Adrenal gland (tissue), 12 donors: ENCODE measurements around the gene NAA38. TPM values are rescaled to one million over a fixed set of nuclear protein-coding genes. Genes with fewer than 3 reads are reported as not detected.

Source experiments
- DNase-seq, 7 donors: peaks; one replicate each; pipeline ENCODE4 v3.0.0-alpha.2; 2019 to 2020
- H3K27ac ChIP-seq, 5 donors: fragments of 200-600 bp; sonication (generic) in 4 of 5; 1 replicate in 3 of 5; 2 replicates in 2 of 5; pipeline versions ENCODE4 v1.5.1 to v1.8.0; 2016 to 2020; ENCODE audit warnings: mild to moderate bottlenecking in 1 of 5
- H3K27me3 ChIP-seq: fragments of 200-600 bp; 2 replicates; pipeline ENCODE4 v1.8.0; 2021
- H3K36me3 ChIP-seq, 2 donors: fragments of 200-600 bp; replicated peaks in 1 of 2; 1 replicate in 1 of 2; 2 replicates in 1 of 2; pipeline versions ENCODE4 v1.5.1 to v1.8.0; 2018 to 2022
- H3K4me1 ChIP-seq, 2 donors: fragments of 200-600 bp; replicated peaks in 1 of 2; 1 replicate in 1 of 2; 2 replicates in 1 of 2; pipeline versions ENCODE4 v1.5.1 to v1.8.0; 2018 to 2021
- H3K4me3 ChIP-seq, 4 donors: fragments of 200-600 bp; sonication (generic) in 3 of 4; one replicate each; pipeline ENCODE4 v1.5.1; 2016 to 2018
- H3K9me3 ChIP-seq, 3 donors: fragments of 200-600 bp; sonication (generic) in 1 of 3; replicated peaks in 1 of 3; 1 replicate in 2 of 3; 2 replicates in 1 of 3; pipeline versions ENCODE4 v1.5.1 to v1.8.0; 2016 to 2021
- CTCF ChIP-seq, 6 experiments: fragments of 450-650 bp in 4 of 6; fragments of 200-600 bp in 2 of 6; sonication (generic) in 1 of 6; IDR thresholded peaks; 1 replicate in 5 of 6; 2 replicates in 1 of 6; pipeline versions ENCODE4 v1.5.1 to v1.8.0; 2016 to 2021; ENCODE audit warnings: antibody characterized with exemption in 6 of 6, mild to moderate bottlenecking in 2 of 6, moderate library complexity in 1 of 6
- POLR2A ChIP-seq, 2 donors: fragments of 450-650 bp; IDR thresholded peaks; one replicate each; pipeline ENCODE4 v1.6.1; 2017; ENCODE audit warnings: antibody characterized with exemption in 2 of 2, mild to moderate bottlenecking in 2 of 2, moderate library complexity in 1 of 2
- WGBS, 4 donors: extraction: QIAGEN DNeasy Blood & Tissue Kit in 2 of 4; methylation state at CpG; one replicate each; pipeline versions ENCODE4 v1.1.5 to v1.1.7; 2013 to 2017; 5-methylcytosine and 5-hydroxymethylcytosine counted together
- intact Hi-C, 2 donors: fragments of 100-400 bp; cut with DNase I; formaldehyde crosslinking; loops; one replicate each; pipeline versions ENCODE4 v1.14.1 to v1.15.0; 2022 to 2023
- polyA plus RNA-seq, 3 donors: library from polyadenylated mRNA; stranded (reverse); fragments of 200-250 nt in 2 of 3; fragments of 350-450 nt in 1 of 3; fragmentation: Illumina TruSeq in 1 of 3; extraction: RNeasy Lipid Tissue Mini Kit (QIAGEN cat#74804) in 1 of 3; gene quantifications; one replicate each; pipeline ENCODE4 v1.2.3, GENCODE V29; 2013 to 2014
- total RNA-seq, 9 donors: library from RNA; depleted of rRNA in 4 of 9; stranded (reverse); fragments of >200 nt in 4 of 9; fragments of 120-200 nt in 1 of 9; fragmentation: NEBNext Ultra II Directional in 1 of 9; extraction: Animal tissue kit (Norgen Biotek cat#: 25700) in 1 of 9; gene quantifications; one replicate each; pipeline versions ENCODE4 v1.1.0 to v1.2.4, GENCODE V29; 2013 to 2023
- donor health status: healthy with polysubstance abuse.
- donor health status: Bipolar disorder and iron deficiency.
- donor health status: DM: yes; HTN: yes; CAD: no.
- donor health status: DM: no; HTN: no; CAD: no.
- donor health status: DM: no; HTN: no; CAD: no.
- donor health status: DM: yes; HTN: yes; CAD: no.

Gene NAA38
- total and polyA plus RNA-seq, 12 donors, result 34.5 to 424 (median 128) TPM

GRCh38 chr17:7841396-7841914, 15.9 kb downstream of the NAA38 start:
- H3K4me1 ChIP-seq, result peaks cover 32 to 52% of the 10 kb centered on the region in 2 donors
- DNase-seq, result peak; percentile 95 to 98 (median 96)
- H3K4me3 ChIP-seq, result peak overlapping the region in 3 of 4 donors; percentile 53 to 82 (median 62)
- intact Hi-C loops, result no loop called here
- 3 to 12% (median 4%) methylated on average over 7 to 34 of the region's 34 CpGs for WGBS, 4 donors
- H3K9me3 ChIP-seq, result no peaks in the 10 kb centered on the region
- TF ChIP-seq POLR2A (IDR thresholded peaks at IDR 0.05) (peak; percentile 46 to 92), CTCF (IDR thresholded peaks at IDR 0.05) (peak in 1 of 6 experiments; percentile 25)
- peaks cover 0 to 11% of the 10 kb centered on the region in 2 donors for H3K36me3 ChIP-seq
- H3K27me3 ChIP-seq, result no peaks in the 10 kb centered on the region
- peak overlapping the region; percentile 98 to 99 (median 99) for H3K27ac ChIP-seq

DNA sequence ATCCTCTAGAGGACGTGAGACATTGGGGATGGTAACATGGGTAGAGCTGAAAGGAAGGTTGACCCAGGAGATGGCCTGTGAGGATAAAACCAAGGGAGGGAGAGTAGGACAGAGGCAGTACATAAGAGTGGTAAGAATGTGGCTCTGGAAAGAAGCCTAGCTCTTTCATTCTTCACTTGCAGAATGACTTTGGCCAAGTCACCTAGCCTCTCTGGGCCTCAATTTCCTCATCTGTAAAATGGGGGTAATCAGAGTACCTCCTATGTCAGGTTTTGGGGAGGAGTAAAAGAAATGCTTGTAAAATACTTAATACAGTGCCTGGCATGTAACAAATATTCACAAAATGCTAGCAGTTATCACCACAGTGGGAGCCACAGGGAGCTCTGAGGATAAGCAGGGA, 16.5 kb downstream of the NAA38 start:
- DNase-seq, result no peak
- H3K9me3 ChIP-seq, result no peaks in the 10 kb centered on the region
- WGBS, 4 donors, result 54 to 75% (median 62%) methylated on average over 1 of the region's 1 CpG
- peak overlapping the region in 1 of 4 donors; percentile 82 for H3K4me3 ChIP-seq
- H3K36me3 ChIP-seq, result peaks cover 0 to 5% of the 10 kb centered on the region in 2 donors
- intact Hi-C loops, result no loop called here
- peak overlapping the region; percentile 98 to 99 (median 99) for H3K27ac ChIP-seq
- H3K4me1 ChIP-seq, result peaks cover 33 to 54% of the 10 kb centered on the region in 2 donors
- H3K27me3 ChIP-seq, result no peaks in the 10 kb centered on the region
- TF ChIP-seq POLR2A (IDR thresholded peaks at IDR 0.05), result no peak
- no peak for TF ChIP-seq CTCF (IDR thresholded peaks at IDR 0.05)

GRCh38 chr17:7840441-7840840, 16.9 kb downstream of the NAA38 start:
- TF ChIP-seq CTCF (IDR thresholded peaks at IDR 0.05) (no peak), POLR2A (IDR thresholded peaks at IDR 0.05) (no peak)
- Histone ChIP-seq H3K27ac (peak overlapping the region in 4 of 5 donors; percentile 3 to 99 (median 98)), H3K9me3 (no peaks in the 10 kb centered on the region), H3K4me3 (no peak overlapping the region), H3K36me3 (peaks cover 0 to under 1% of the 10 kb centered on the region in 2 donors), H3K27me3 (no peaks in the 10 kb centered on the region), H3K4me1 (peaks cover 32 to 50% of the 10 kb centered on the region in 2 donors)
- 35 to 78% (median 54%) methylated on average over 1 of the region's 1 CpG for WGBS, 4 donors
- DNase-seq, result peak in 1 of 7 donors; percentile 1
- intact Hi-C loops, result no loop called here

GRCh38 chr17:7839876-7840261, 17.5 kb downstream of the NAA38 start:
- intact Hi-C loops, result no loop called here
- H3K4me3 ChIP-seq, result no peak overlapping the region
- no peaks in the 10 kb centered on the region for H3K27me3 ChIP-seq
- peaks cover 26 to 44% of the 10 kb centered on the region in 2 donors for H3K4me1 ChIP-seq
- no peaks in the 10 kb centered on the region for H3K9me3 ChIP-seq
- peak in 2 of 7 donors; percentile 7 to 28 for DNase-seq
- WGBS, 4 donors, result 50 to 72% (median 65%) methylated on average over 2 of the region's 2 CpGs
- TF ChIP-seq CTCF (IDR thresholded peaks at IDR 0.05) (no peak), POLR2A (IDR thresholded peaks at IDR 0.05) (no peak)
- no peaks in the 10 kb centered on the region for H3K36me3 ChIP-seq
- H3K27ac ChIP-seq, result peak overlapping the region in 2 of 5 donors; percentile 3 to 99
